B cell (primary cell): ENCODE results near the gene EXD3. TPM values are rescaled to one million over a fixed set of nuclear protein-coding genes. Genes with fewer than 3 reads are reported as not detected.

ENCODE experiments used
- ATAC-seq: fragments of 200-7000 bp; cut with Tn5 transposase; one replicate; pipeline ENCODE4 v1.10.0; 2021; ENCODE audit warnings: low read depth, mild to moderate bottlenecking, moderate number of reproducible peaks, moderate library complexity
- CTCF ChIA-PET: fragments of 350-600 bp; sonication (Branson Sonifier 250); formaldehyde crosslinking; loops from one replicate; lab custom pipeline; 2021; ENCODE audit warnings: antibody characterized with exemption, inconsistent platforms; lab: Charles Lee
- POLR2A ChIA-PET: fragments of 350-600 bp; sonication (Branson Sonifier 250); formaldehyde crosslinking; loops from one replicate; lab custom pipeline; 2021; ENCODE audit warnings: antibody characterized with exemption; lab: Charles Lee
- DNase-seq: peaks from one replicate; pipeline ENCODE4 v3.0.0; 2013
- H2AFZ ChIP-seq: 2 replicates; pipeline ENCODE4 v1.6.1; 2012; ENCODE audit warnings: mild to moderate bottlenecking, low read depth, low read length; ENCODE audit not compliant: insufficient read depth, poor library complexity, severe bottlenecking
- H3K27ac ChIP-seq, 2 donors: 1 replicate in 1 of 2; 2 replicates in 1 of 2; pipeline ENCODE4 v1.5.1; 2012 to 2013; ENCODE audit warnings: low read length in 2 of 2, mild to moderate bottlenecking in 2 of 2, moderate library complexity in 1 of 2
- H3K27me3 ChIP-seq, 4 experiments: fragments of 200-600 bp in 1 of 4; sonication (generic) in 1 of 4; replicated peaks in 1 of 4; 1 replicate in 2 of 4; 2 replicates in 2 of 4; pipeline versions ENCODE4 v1.6.1 to v1.7.0; 2013 to 2016; ENCODE audit warnings: low read length in 3 of 4, mild to moderate bottlenecking in 2 of 4, mixed read lengths in 1 of 4, moderate library complexity in 1 of 4; ENCODE audit not compliant: insufficient read depth in 4 of 4, control insufficient read depth in 3 of 4; ENCODE audit errors: control extremely low read depth in 1 of 4
- H3K36me3 ChIP-seq, 2 experiments: replicated peaks in 1 of 2; 1 replicate in 1 of 2; 2 replicates in 1 of 2; pipeline versions ENCODE4 v1.6.1 to v1.7.1; 2013; ENCODE audit warnings: low read length in 1 of 2; ENCODE audit not compliant: insufficient read depth in 2 of 2, control insufficient read depth in 1 of 2; ENCODE audit errors: control extremely low read depth in 1 of 2, extremely low read depth in 1 of 2
- H3K4me1 ChIP-seq, 2 donors: fragments of 200-600 bp in 1 of 2; sonication (generic) in 1 of 2; 1 replicate in 1 of 2; 2 replicates in 1 of 2; pipeline versions ENCODE4 v1.5.1 to v1.6.1; 2013 to 2017; ENCODE audit warnings: low read length in 2 of 2; ENCODE audit not compliant: control insufficient read depth in 2 of 2, insufficient read depth in 2 of 2
- H3K4me2 ChIP-seq: replicated peaks from 2 replicates; pipeline ENCODE3; 2012; ENCODE audit warnings: mild to moderate bottlenecking, low read depth, low read length; ENCODE audit not compliant: poor library complexity, severe bottlenecking
- H3K4me3 ChIP-seq, 5 experiments: fragments of 200-600 bp in 1 of 5; sonication (generic) in 1 of 5; 1 replicate in 3 of 5; 2 replicates in 2 of 5; pipeline versions ENCODE4 v1.5.1 to v1.7.0; 2011 to 2016; ENCODE audit warnings: low read length in 4 of 5, mild to moderate bottlenecking in 4 of 5, low read depth in 2 of 5, control low read depth in 1 of 5, moderate library complexity in 1 of 5; ENCODE audit not compliant: insufficient read depth in 1 of 5; ENCODE audit errors: control extremely low read depth in 1 of 5, extremely low read depth in 1 of 5
- H3K79me2 ChIP-seq: fragments of 200-600 bp; sonication (generic); one replicate; pipeline ENCODE4 v1.6.0; 2016; ENCODE audit warnings: low read length; ENCODE audit not compliant: control insufficient read depth, insufficient read depth
- H3K9ac ChIP-seq: fragments of 200-600 bp; sonication (generic); 2 replicates; pipeline ENCODE4 v1.6.1; 2017; ENCODE audit warnings: mild to moderate bottlenecking, low read length, moderate library complexity
- H3K9me3 ChIP-seq, 3 donors: one replicate each; pipeline versions ENCODE4 v1.6.1 to v1.7.1; 2013; ENCODE audit warnings: low read length in 2 of 3; ENCODE audit not compliant: control insufficient read depth in 2 of 3, insufficient read depth in 1 of 3; ENCODE audit errors: control extremely low read depth in 1 of 3
- H4K20me1 ChIP-seq: 2 replicates; pipeline ENCODE4 v1.6.0; 2012; ENCODE audit warnings: mild to moderate bottlenecking, low read length; ENCODE audit not compliant: insufficient read depth, control insufficient read depth, poor library complexity, severe bottlenecking
- H3K27ac Mint-ChIP-seq: one replicate; pipeline ENCODE4 v1.8.0; 2021; ENCODE audit warnings: mixed read lengths
- H3K27me3 Mint-ChIP-seq: one replicate; pipeline ENCODE4 v1.8.0; 2021; ENCODE audit warnings: mixed read lengths
- H3K4me1 Mint-ChIP-seq: one replicate; pipeline ENCODE4 v1.8.0; 2021; ENCODE audit warnings: mixed read lengths
- H3K4me3 Mint-ChIP-seq: one replicate; pipeline ENCODE4 v1.8.0; 2021; ENCODE audit warnings: mixed read lengths
- H3K9me3 Mint-ChIP-seq: one replicate; pipeline ENCODE4 v1.8.0; 2022; ENCODE audit warnings: mixed read lengths; ENCODE audit not compliant: insufficient read depth
- CTCF ChIP-seq: fragments of 200-600 bp; IDR thresholded peaks from one replicate; pipeline ENCODE4 v1.8.0; 2022; ENCODE audit warnings: antibody characterized with exemption, mild to moderate bottlenecking
- EZH2 ChIP-seq: IDR thresholded peaks from 2 replicates; pipeline ENCODE4 v1.6.1; 2012; ENCODE audit warnings: borderline replicate concordance, low read depth, mild to moderate bottlenecking, moderate library complexity, low read length; ENCODE audit not compliant: insufficient read depth, poor library complexity, severe bottlenecking
- WGBS: methylation state at CpG from one replicate; pipeline ENCODE4 v1.1.5; 2013; ENCODE audit warnings: missing lambda C conversion rate; ENCODE audit not compliant: insufficient coverage; 5-methylcytosine and 5-hydroxymethylcytosine counted together
- intact Hi-C: fragments of 100-400 bp; cut with micrococcal nuclease; formaldehyde crosslinking; loops from one replicate; pipeline ENCODE4 v1.10.0; 2022
- polyA plus RNA-seq: library from polyadenylated mRNA; depleted of rRNA; stranded (reverse); fragments of >200 nt; gene quantifications from 2 replicates; pipeline ENCODE4 v1.2.3, GENCODE V29; 2012
- total RNA-seq, 2 donors: library from RNA; stranded (reverse); fragments of 120-200 nt in 1 of 2; gene quantifications; 1 replicate in 1 of 2; 2 replicates in 1 of 2; pipeline versions ENCODE4 v1.2.3 to v1.2.4, GENCODE V29; 2013 to 2022

Gene EXD3
- total and polyA plus RNA-seq, 2 donors (not counting 1 experiment from before 2014, with no cell fraction given), result 22.5 to 23.7 TPM

GRCh38 chr9:137281345-137282116, 141.4 kb downstream of the EXD3 start:
- Histone ChIP-seq H4K20me1 (peaks cover 25% of the 10 kb centered on the region), H3K4me1 (peaks cover 22 to 51% of the 10 kb centered on the region in 2 donors), H3K79me2 (peaks cover 14% of the 10 kb centered on the region), H3K27ac (no peak overlapping the region), H2AFZ (no peak overlapping the region), H3K4me2 (peak overlapping the region; percentile 64), H3K36me3 (peaks cover 0 to 12% of the 10 kb centered on the region in 2 experiments), H3K27me3 (no peaks in the 10 kb centered on the region), H3K9ac (no peak overlapping the region), H3K4me3 (no peak overlapping the region), H3K9me3 (peaks cover 0 to 3% (median 0%) of the 10 kb centered on the region in 3 donors)
- ChIA-PET CTCF (interaction anchor here (0.9 to 2.4 kb wide), 5 partner anchors 20 to 494 kb away, joined by 3 to 7 read pairs (median 3); partner anchors contain the start of genes EXD3, NOXA1, NRARP and RNF224), POLR2A (interaction anchor here (0.7 to 0.9 kb wide), 2 partner anchors 45 to 179 kb away, joined by 3 read pairs; no protein-coding TSS in a partner anchor)
- Mint-ChIP-seq H3K4me1 (peaks cover 39% of the 10 kb centered on the region), H3K4me3 (no peak overlapping the region), H3K9me3 (no peaks in the 10 kb centered on the region), H3K27me3 (no peaks in the 10 kb centered on the region), H3K27ac (peak overlapping the region; percentile 74)
- DNase-seq (peak; percentile 22), ATAC-seq (no peak)
- TF ChIP-seq CTCF (no peak), EZH2 (no peak)
- WGBS, result 91% methylated on average over 33 of the region's 39 CpGs
- intact Hi-C loops, result no loop called here
